CD4-positive, alpha-beta T cell treated with Interleukin-4 for 4 hours (primary cell): ENCODE data around the gene HYPK.
"Not testable (repeated sequence)": the region's sequence is repeated elsewhere in the genome, so short reads cannot be mapped to it uniquely, and the experiment has no call there.

Experiments used
- DNase-seq: peaks from one replicate; pipeline ENCODE4 v3.0.0-alpha.2; 2020

HYPK gene

GRCh38 chr15:43796566-43796965 is 3.8 kb upstream of the HYPK start:
- DNase-seq = no peak

- DNase-seq = no peak
Observed at GRCh38 chr15:43799209-43799944, 1.0 kb upstream of the HYPK start.

- no peak for DNase-seq
Observed at GRCh38 chr15:43799945-43800285, 484 bp upstream of the HYPK start, which contains the start of gene SERINC4. TSS of gene SERINC4 (minus strand) at chr15:43800220. CDS start at chr15:43799986, 234 bp downstream.

GRCh38 chr15:43802676-43803075 is 2.3 kb downstream of the HYPK start:
- not testable (repeated sequence) for DNase-seq

- no peak for DNase-seq
Observed at GRCh38 chr15:43808435-43808950, 8.1 kb downstream of the HYPK start.

- no peak for DNase-seq
Observed at GRCh38 chr15:43808960-43809678, 8.7 kb downstream of the HYPK start.

- not testable (repeated sequence) for DNase-seq
Observed at GRCh38 chr15:43815064-43815463, 14.7 kb downstream of the HYPK start.

GRCh38 chr15:43821505-43821904 is 21.1 kb downstream of the HYPK start:
- DNase-seq = no peak

- peak; percentile 94 for DNase-seq
Observed at GRCh38 chr15:43824302-43825246, 24.2 kb downstream of the HYPK start, which contains the start of gene MFAP1. TSS of gene MFAP1 (minus strand) at chr15:43824690. CDS start at chr15:43824569, 121 bp downstream.

GRCh38 chr15:43825305-43825704 is 24.9 kb downstream of the HYPK start:
- not testable (repeated sequence) for DNase-seq

GRCh38 chr15:43826029-43826507 is 25.7 kb downstream of the HYPK start:
- no peak for DNase-seq

GRCh38 chr15:43826508-43827341 is 26.3 kb downstream of the HYPK start, which contains the start of gene WDR76:
TSS of gene WDR76 (plus strand) at chr15:43827002. CDS start at chr15:43827033, 31 bp downstream.
- peak; percentile 71 for DNase-seq

GRCh38 chr15:43828061-43828657 is 27.8 kb downstream of the HYPK start:
- peak; percentile 26 for DNase-seq

GRCh38 chr15:43829951-43830540 is 29.6 kb downstream of the HYPK start:
- not testable (repeated sequence) for DNase-seq

- not testable (repeated sequence) for DNase-seq
Observed at GRCh38 chr15:43830691-43831275, 30.4 kb downstream of the HYPK start.

GRCh38 chr15:43831519-43832052 is 31.2 kb downstream of the HYPK start:
- DNase-seq = not testable (repeated sequence)

GRCh38 chr15:43832485-43832884 is 32.1 kb downstream of the HYPK start:
- DNase-seq = not testable (repeated sequence)

GRCh38 chr15:43845421-43845820 is 45.0 kb downstream of the HYPK start:
- no peak for DNase-seq

GRCh38 chr15:43851251-43851650 is 50.9 kb downstream of the HYPK start:
- DNase-seq = no peak

GRCh38 chr15:43852607-43853006 is 52.2 kb downstream of the HYPK start:
- DNase-seq = no peak
